NCI-H2107 treated with DMSO at 0.1 percent for 48 hours (cell line): ENCODE data around the gene FBXL16.
A peak's percentile ranks its signal among the peaks of the same experiment; 100 is the strongest.

Experiments
- DNase-seq: peaks from one replicate; lab custom pipeline; 2025; ENCODE audit not compliant: unreplicated experiment; lab: John Stamatoyannopoulos, UW

FBXL16 gene

DNA sequence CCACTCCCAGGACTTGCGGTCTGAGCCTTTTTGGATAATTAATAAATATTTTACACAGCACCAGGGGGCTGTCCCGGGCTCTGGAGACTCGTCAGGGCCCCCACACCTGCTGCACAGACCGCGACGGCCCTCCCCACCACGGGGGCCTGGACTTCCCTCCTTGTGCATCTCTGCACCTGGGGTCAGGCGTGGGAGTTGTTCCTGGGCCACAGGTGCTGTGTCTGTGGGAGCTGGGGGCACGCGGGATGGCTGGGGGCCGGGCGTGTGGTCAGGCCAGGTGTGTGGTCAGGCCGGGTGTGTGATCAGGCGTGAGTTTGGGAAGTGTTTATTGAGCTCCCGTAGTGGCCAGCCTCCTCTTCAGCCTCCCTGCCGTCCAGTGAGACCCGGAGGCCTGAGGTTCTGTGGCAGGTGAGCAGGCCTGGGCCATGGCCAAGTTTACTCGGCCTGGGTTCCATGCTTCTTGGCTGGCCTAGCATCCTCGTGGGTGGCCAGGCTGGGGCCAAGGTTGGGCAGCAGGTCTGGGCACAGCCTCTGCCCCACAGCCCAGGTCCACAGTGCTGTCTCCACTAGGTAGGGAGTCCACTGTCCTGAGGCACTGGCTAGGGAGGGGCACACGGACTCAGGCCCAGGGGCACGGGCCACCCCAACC, 27.3 kb downstream of the FBXL16 start:
- DNase-seq = no peak

DNA sequence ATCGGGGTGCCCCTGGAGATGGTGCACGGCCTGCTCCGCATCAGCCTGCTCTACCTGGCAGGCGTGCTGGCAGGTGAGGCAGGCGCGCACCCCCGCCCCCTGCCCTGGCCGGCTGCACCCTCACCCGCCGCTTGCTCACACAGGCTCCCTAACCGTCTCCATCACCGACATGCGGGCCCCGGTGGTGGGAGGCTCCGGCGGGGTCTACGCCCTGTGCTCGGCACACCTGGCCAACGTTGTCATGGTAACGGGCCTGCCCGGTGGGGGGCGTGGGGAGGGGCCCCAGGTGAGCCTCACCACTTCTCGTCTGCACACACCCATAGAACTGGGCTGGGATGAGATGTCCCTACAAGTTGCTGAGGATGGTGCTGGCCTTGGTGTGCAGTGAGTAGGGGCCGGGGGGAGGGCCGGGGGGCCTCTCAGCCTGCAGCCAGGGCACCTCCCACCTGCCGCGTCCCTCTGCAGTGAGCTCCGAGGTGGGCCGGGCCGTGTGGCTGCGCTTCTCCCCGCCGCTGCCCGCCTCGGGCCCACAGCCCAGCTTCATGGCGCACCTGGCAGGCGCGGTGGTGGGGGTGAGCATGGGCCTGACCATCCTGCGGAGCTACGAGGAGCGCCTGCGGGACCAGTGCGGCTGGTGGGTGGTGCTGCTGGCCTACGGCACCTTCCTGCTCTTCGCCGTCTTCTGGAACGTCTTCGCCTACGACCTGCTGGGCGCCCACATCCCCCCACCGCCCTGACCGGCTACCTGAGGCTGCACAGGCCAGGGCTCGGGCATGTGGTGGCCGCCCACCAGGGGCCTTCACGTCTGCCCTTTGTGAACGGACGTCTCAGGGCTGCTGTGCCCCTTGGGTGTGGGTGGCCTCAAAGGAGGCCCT, 28.0 kb downstream of the FBXL16 start:
- peak; percentile 53 for DNase-seq

DNA sequence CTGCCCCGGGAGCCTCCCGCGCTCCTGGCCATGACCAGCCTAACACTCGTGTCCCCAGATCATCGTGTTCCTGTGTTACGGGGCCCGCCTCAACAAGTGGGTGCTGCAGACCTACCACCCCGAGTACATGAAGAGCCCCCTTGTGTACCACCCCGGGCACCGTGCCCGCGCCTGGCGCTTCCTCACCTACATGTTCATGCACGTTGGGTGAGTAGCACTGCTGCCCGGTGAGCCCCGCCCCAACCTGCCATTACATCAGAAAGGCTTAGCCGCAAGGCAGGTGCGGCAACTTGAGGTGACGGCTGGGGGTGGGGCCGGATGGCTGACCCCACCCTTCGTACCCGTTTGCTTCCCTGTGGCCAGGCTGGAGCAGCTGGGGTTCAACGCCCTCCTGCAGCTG, 28.7 kb downstream of the FBXL16 start:
- peak; percentile 85 for DNase-seq

DNA sequence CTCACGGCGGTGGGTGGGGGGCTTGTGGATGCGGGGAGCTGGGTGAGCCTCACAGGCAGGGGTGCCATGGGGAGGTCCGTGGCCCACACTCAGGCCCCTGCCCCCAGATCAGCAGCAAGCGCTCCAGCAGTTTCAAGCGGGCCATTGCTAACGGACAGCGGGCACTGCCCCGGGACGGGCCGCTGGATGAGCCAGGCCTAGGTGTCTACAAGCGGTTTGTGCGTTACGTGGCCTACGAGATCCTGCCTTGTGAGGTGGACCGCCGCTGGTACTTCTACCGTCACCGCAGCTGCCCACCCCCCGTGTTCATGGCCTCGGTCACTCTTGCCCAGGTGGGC, 29.1 kb downstream of the FBXL16 start:
- peak; percentile 48 for DNase-seq

DNA sequence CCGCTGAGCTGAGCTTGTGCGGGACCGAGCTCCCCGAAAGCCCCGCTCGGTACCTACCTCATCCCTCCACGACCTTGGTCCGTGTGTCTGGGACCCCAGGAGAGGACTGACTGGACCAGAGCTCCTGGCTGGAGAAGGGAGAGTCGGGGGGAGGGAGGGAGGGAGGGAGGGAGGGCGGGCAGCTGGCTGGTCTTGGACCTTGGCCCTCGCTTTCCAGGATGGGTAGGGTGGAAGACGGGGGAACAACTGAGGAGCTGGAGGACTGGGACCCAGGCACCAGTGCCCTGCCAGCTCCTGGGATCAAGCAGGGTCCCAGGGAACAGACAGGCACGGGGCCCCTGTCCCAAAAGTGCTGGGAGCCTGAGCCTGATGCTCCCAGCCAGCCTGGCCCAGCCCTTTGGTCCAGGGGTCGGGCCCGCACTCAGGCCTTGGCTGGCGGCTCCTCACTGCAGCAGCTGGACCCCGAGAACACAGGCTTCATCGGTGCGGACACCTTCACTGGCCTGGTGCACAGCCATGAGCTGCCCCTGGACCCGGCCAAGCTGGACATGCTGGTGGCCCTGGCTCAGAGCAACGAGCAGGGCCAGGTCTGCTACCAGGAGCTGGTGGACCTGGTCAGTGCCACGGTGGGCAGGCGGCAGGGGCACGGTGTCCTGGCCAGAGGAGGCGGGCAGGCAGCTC, 29.6 kb downstream of the FBXL16 start:
- DNase-seq = no peak

DNA sequence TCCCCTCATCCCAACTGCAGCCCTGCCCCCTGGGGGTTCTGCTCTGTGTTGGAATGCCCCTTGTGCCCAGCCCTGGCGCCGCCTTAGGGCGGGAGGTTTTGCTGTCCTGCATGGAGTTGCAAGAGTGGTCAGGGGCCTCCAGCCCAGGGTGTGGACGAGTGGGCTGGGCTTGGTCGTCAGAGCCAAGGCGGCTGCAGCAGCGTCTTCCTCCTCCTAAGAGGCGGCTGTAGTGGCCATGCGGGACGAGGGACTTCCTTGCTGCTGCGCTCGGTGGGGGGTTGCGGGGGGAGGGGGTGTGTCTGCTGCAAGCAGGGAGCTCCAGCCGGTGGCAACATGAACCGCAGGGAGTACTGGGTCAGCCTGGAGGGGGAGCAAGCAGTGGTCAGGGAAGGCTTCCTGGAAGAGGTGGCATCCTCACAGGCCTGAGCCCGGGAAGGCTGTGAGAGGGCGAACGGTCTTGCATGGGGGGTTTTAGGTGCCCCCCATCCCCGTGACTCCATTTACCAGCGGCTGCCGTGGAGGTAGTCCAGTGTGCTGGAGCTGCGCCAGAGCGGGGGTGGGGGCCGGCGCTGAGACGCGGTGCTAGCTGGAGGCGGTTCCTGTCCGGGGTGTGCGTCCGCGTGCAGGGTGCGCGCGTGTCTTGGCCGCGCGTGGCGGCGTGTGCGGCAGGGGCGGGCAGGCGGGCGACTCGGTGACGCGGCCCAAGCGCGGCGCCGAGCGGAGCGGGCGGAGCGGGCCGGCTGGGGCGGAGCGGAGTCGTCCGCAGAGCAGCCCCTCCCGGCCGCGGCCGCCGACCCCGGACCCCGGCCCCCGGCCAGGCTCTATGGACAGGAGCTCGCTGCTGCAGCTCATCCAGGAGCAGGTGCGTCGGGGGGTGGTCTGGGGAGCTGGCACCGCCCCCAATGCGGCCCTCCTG, 30.4 kb downstream of the FBXL16 start, which contains the start of gene RHBDL1:
RHBDL1 (plus strand) TSS at position 704 of the 916 bp plus-strand sequence; CDS start at position 824, 120 bp downstream.
- no peak for DNase-seq

DNA sequence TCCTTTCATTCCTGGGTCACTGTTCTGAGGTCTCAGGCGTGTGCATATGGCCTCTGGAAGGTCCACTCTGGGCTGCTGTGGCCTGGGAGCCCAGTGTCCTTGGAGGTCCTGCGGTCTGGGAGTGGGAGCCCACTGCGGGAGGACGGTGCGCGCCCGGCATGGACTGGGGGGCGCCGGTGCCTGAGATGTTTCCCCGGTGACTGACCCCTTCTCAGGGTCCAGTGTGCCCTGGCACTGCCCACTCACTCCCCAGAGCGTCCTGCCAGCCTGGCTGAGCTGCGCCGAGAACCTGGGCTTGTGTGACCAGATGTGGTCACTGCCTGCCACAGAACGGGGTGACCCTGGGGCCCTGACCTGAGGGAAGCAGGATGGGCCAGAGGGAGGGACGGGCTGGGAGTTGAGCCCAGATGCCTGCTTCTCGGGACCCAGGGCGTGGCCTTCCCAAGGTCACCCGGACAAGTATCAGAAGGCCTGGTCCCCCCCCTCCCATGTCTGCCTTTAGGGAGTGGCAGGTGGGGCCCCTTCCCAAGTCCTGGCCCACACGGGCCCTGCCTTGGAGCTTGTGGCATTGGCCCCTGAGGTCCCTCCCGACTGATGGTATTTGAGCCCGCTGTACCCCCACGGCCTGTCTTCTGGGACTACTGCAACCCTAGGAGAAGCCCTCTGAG, 31.3 kb downstream of the FBXL16 start:
- DNase-seq = no peak

DNA sequence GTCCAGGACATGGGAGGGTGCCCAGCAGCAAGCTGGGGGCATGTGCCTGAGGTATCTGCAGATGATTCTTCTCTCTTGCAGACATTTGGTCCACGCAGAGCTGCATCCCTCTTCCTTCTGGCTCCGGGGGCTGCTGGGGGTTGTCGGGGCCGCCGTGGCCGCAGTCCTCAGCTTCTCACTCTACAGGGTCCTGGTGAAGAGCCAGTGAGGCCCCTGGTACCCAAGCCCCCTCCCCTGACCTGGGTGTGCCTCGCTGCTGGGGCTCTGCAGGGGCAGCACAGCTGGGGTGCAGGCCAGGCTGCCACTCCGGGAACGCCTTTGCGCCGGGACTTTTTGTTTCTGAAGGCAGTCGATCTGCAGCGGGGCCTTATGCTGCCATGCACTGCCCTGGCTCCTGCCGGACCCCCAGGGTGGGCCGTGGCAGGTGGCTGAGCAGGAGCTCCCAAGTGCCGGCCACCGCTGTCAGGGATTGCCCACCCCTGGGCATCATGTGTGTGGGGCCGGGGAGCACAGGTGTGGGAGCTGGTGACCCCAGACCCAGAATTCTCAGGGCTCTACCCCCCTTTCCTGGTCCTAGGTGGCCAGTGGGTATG, 32.1 kb downstream of the FBXL16 start:
- no peak for DNase-seq

DNA sequence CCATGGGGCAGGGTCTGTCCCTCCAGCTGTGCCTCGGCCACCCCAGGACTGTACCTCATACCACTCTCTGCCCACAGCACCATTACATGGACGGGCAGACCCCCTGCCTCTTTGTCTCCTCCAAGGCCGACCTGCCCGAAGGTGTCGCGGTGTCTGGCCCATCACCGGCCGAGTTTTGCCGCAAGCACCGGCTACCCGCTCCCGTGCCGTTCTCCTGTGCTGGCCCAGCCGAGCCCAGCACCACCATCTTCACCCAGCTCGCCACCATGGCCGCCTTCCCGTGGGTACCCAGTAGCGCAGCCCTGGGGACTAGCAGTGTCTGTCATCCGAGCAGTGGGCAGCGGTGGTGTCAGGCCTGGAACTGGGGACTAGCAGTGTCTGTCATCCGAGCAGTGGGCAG, 32.8 kb downstream of the FBXL16 start:
- DNase-seq = no peak

DNA sequence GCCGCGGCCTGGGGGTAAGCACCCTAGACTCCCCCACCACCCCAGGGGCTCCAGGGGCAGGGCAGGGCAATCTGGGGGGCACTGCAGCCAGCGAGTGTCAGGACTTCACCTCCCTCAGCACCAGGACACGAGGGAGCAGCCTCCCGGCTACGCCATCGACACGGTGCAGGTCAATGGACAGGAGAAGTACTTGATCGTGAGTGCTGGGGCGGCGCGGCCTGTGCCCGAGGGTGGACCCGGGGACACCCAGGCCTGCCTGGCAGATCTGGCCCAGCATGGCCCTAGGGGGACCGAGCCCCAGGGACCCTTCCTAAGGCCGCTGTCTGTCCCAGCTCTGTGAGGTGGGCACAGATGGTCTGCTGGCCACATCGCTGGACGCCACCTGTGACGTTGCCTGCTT, 33.2 kb downstream of the FBXL16 start:
- DNase-seq = no peak

DNA sequence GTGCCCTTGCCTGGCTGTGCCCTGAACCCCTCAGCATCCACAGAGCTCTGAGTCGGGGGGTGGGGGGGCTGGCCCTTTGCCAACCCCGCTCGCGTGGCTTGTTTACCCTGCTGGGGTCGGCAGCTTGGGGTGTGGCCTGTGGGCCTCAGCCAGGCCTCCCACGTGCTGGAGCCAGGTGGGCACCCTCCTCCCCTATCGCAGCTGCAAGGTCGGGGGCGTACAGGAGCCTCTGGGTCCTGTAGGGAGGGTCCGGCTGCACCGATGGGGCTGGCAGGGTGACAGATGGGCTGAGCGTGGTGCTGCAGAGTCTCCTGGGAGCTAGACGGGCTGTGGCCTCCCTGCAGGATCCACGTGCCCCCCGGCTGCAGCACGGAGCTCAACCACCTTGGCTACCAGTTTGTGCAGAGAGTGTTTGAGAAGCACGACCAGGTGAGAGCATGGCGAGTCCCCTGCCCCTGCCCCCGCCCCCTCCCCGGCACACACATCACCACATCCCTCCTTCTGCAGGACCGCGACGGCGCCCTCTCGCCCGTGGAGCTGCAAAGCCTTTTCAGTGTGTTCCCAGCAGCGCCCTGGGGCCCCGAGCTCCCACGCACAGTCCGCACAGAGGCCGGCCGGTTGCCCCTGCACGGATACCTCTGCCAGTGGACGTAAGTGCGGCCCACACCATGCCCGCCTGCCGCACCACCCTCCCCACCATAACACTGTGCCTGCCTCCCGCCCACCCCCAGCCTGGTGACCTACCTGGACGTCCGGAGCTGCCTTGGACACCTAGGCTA, 34.1 kb downstream of the FBXL16 start:
- no peak for DNase-seq

DNA sequence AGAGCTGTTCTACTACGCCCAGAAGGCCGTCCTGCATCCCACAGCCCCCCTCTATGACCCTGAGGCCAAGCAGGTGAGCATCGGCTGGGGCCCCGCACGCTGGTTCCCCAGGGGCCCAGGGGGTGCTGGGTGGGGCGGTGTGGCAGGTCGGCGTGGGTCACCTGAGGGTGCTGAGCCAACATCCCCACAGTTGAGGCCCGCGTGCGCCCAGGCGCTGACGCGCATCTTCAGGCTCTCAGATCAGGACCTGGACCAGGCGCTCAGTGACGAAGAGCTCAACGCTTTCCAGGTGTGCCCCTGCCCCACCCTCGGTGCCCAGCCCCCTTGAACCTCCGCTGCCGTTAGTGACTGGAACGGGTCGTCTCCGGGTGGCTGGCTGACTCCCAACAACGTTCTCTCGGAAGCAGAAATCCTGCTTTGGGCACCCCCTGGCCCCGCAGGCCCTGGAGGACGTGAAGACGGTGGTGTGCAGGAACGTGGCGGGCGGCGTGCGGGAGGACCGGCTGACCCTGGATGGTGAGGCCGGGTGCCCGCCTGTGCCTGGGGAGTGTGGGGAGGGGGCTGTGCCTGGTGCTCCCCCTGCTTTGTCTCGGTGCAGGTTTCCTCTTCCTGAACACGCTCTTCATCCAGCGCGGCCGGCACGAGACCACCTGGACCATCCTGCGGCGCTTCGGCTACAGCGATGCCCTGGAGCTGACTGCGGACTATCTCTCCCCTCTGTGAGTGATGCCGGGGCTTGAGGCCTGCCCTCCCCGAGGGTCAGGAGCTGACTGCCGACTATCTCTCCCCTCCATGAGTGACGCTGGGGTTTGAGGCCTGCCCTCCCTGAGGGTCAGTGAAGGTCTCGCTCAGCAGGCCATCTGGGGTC, 34.9 kb downstream of the FBXL16 start:
- DNase-seq = no peak

DNA sequence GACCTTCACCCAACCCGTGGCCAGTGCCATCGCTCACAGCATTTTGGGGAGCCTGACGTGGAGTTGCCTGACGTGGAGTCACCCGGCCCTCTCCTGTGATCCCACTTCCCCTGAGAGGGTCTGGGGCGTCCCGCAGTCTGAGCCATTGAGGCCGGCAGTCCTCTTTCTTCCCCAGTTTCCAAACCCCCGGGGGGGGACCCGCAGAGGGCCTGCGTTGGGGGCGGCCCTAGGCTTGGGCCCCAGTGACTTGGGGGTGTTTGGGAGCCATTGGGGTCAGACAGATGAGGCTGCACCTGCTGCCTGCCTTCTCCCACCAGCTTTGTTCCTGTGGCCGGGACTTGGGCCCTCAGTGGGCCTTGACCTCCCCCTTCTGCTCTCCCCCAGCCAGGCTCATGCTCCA, 35.9 kb downstream of the FBXL16 start:
- no peak for DNase-seq

DNA sequence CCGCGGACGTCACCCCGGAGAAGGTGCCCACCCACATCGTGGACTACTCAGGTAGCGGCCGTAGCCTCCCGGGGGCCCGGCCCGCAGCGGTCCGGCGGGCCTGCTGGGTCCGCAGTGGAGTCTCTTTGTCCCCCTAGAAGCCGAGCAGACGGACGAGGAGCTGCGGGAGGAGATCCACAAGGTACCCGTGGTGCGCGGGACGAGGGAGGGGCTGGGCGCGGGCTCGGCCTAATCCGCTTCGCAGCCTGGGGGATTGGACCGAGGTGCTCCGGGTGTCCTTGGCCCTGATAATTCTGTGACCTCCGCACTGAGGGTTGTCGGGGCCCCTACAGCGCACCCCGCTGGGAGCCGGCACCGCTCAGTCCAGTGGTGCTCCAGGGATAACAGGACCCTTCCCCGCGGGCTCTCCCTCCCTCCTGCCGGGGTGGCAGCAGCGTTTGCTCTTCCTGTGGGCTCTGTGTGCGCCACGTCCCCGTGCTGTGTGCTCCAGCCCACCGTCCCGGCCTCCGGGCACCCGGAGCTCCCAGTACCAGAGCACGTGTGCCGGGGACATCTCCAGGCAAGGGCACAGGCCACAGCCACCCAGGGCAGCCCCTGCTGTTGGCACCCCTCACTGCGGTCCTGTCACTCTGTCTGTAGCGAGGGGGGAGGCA, 37.0 kb downstream of the FBXL16 start:
- no peak for DNase-seq

DNA sequence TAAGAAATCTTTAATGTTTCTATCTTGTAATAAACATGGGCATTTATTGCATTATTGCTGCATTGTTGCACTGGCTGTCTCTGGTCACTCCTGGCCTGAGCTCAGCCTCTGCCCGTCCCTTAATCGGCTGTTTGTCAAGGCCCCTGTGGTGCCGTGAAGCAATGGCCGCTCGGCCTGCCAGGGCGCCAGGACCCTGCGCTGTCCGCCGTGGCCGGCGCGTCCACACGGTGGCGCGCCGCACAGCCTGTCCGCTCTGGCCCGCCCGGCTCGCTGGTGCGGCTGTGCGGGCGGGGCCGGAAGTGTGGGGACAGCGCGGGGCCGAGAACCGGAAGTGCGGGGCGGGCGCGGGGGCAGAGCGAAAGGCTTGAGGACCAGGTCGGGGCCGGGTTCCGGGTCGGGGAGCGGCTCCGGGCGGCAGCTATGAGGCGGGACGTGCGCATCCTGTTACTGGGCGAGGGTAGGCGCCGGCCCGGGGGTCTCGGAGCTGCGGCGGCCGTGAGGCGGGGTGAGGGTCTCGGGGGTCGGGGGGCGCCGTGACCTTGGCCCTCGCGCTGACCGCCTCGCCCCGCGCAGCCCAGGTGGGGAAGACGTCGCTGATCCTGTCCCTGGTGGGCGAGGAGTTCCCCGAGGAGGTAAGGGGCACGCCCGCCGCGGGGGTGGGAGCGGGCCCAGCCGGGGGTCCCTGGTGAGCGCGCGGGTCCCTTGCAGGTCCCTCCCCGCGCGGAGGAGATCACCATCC, 37.7 kb downstream of the FBXL16 start, which contains the start of gene RHOT2:
RHOT2 (plus strand) TSS at position 353 of the 739 bp plus-strand sequence; CDS start at position 421, 68 bp downstream.
- peak; percentile 70 for DNase-seq

DNA sequence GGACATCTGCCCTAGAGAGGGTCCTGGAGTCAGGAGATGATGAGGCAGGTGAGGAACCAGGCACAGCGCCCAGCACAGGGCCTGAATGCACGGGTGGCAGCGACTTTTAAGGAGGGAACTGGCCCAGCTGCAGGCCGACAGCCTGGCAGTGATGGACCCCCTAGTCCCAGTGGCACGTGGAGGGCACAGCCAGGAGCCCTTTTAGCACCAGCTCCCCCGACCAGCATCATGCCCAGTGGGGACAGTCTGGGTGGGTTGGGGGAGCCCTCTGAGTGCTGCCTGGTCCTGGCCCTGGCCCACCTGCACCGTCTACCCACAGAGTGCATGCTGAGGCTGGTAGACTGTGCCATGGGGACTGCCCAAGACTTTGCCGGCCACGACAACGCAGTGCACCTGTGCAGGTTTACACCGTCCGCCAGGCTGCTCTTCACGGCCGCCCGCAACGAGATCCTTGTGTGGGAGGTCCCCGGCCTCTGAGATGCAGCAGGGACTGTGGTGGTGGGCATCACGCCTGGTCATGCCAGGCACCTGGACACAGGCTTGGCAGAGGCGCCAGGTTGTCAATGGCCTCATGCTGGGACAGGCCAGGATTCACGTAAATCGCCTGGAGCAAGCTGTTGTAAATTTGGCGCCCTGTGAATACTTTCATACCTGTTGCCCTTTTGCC, 38.4 kb downstream of the FBXL16 start:
- DNase-seq = no peak
